Measurements from ENCODE around the gene ZBP1.

ZBP1 gene

DNA sequence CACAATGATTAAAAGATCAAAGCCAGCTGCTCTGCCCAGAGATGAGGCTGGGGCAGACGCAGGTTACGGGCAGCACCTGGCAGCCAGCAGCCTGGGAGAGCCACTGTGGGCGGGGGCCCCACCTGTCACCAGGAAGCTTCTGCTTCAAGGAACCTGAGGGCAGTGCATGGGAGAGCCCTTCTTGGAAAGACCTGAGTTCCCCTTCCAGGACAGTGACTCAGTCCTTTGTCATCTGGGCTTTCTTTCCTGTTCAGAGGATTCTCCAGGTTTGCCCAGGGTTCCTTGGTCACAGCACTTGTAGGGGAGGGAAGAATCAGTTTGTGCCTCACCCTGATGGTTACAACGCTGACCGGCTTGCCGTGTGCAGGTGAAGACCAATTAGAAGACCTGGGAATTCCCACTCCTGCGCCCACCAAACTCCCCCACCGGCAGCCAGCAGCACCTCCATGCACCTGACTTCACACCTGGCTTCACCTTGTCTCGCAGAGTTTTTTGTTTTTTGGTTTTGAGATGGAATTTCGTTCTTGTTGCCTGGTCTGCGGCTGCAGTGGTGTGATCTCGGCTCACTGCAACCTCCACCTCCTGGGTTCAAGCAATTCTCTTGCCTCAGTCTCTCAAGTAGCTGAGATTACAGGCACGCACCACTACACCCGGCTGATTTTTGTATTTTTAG is 2.0 kb downstream of the ZBP1 start:
- no peak for DNase-seq (ENCODE audit: low read depth in 3 of 3)

GRCh38 chr20:57617079-57617795 is 3.0 kb downstream of the ZBP1 start:
- no peak for DNase-seq (ENCODE audit: low read depth in 3 of 3)

- no peak for DNase-seq (ENCODE audit: low read depth in 3 of 3)
These were observed 3.9 kb downstream of the ZBP1 start for GRCh38 chr20:57616143-57616951.

GRCh38 chr20:57615445-57615811 is 4.8 kb downstream of the ZBP1 start:
- DNase-seq (ENCODE audit: low read depth in 3 of 3), result no peak

GRCh38 chr20:57614490-57615444 is 5.5 kb downstream of the ZBP1 start:
- no peak for DNase-seq (ENCODE audit: low read depth in 3 of 3)

GRCh38 chr20:57613481-57613921 is 6.7 kb downstream of the ZBP1 start:
- DNase-seq (ENCODE audit: low read depth in 3 of 3), result no peak

DNA sequence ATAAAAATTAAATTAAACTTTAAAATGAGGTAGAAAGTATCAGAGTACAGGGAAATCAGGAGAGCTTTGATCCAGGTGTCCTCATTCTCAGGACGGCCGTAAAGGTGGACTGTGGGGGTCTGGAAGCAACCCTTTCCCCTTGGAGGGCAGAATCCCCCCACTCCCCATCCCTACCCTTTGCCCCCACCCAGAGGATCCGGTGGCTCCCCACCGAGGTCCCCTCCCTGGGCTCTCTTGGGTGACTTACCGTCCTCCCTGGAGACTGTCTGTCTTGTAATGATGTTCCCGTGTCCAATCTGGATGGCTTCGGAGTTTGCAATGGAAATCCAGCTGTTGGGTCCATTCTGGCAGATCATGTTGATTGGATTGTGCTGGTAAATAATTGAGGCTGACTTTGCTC is 7.3 kb downstream of the ZBP1 start:
- DNase-seq (ENCODE audit: low read depth in 3 of 3), result no peak

DNA sequence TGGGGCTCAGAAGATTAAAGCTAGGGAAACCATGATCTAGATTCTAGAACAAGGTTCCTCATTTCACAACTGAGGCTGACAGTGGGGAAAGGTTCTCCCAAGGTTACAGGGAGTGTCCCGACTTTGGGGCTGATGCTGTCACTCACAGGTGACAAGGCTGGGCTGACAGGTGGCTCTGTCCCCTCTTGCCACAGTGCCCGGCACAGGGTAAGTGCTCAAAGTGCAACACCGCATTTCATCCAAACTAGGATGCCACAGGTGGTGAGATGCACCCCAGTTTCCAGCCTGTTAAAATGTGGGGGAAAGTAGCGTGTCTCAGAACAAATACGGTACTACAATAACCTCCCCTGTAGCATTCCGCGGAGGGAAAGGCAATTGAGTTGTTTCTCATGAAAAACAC is 7.8 kb downstream of the ZBP1 start:
- no peak for DNase-seq (ENCODE audit: low read depth in 3 of 3)

GRCh38 chr20:57611586-57612311 is 8.5 kb downstream of the ZBP1 start:
- no peak for DNase-seq (ENCODE audit: low read depth in 3 of 3)

DNA sequence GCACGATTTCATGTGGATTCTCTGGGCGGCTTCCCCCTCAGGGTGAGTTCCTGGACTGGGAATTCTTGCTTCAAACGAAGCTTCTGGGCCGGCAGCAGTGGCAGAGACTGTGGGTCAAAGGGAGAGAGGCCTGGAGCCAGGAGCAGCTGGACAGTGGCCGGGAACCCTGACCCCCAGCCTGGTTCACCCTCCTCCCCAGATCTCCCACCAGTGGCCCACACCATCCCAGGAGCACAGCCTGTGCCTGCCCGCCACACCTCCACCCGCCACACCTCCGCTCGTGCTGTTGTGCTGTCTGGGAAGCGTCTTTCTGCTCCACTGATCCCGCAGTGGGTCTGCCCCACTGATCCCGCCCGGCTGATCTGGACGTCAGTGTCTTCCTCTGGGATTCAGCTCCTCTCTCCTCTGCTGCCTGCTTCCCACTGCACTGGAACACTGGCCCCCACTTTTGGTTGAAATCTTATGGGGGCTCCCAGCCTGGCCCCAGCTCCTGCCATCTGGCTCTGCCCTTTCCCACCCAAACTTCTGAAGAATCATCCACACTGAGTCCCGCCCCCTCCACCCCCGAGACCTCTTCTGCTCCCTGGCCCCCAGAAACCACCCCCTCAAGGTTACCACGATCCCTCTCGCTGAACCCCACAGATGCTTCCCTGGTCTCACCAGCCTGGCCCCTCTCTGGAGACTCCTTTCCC is 9.8 kb downstream of the ZBP1 start:
- DNase-seq (ENCODE audit: low read depth in 3 of 3), result no peak

DNA sequence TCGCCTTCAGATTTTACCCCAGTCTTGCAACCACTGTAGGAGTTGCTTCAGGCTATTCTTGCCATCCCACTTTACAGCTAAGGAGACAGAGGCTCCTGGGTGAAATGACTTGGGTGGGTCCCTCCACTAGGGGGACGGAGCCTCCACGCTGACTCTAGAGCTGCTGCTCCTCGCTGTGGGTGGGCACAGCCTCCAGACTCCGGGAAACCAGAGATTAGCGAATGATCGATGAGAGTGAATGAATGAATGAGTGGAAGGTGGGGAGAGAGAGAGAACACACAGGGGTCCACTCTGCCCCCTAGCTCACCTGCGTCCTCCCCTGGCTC is 10.4 kb downstream of the ZBP1 start:
- DNase-seq (ENCODE audit: low read depth in 3 of 3), result no peak

- DNase-seq (ENCODE audit: low read depth in 3 of 3), result no peak
These were observed 11.0 kb downstream of the ZBP1 start for GRCh38 chr20:57609086-57609841.

DNA sequence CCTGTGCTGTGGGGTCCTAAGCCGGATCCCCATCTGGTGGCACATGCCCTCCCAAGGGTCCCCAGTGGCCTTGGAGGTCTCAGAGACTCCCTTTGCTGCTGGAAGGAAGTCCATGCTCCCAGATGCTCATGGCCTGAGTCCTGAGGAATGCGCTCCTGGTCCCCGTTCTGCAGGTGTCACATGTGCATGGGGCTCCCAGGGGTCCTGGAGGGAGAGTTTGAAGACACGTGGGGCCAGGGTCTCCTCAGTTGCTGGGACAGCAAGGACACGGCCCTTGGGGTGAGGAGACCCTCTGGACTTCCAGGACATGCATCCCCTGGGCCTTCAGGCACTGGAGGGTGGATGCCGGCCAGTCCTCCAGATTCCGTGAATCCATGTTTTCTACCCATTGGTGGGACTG is 11.7 kb downstream of the ZBP1 start:
- no peak for DNase-seq (ENCODE audit: low read depth in 3 of 3)

DNA sequence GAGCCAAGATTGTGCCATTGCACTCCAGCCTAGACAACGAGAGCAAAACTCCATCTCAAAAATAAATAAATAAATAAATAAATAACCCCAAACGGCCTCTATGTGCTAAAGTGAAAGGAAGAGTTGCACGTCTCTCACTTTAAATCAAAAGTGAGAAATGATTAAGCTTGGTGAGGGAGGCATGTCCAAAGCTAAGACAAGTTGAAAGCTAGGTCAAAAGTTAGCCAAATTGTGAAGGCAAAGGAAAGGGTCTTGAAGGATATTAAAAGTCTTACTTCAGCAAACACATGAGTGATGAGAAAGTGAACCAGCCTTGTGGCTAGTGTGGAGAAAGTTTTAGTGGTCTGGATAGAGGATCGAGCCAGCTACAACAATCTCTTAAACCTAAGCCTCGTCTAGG is 14.3 kb downstream of the ZBP1 start:
- DNase-seq (ENCODE audit: low read depth in 3 of 3), result no peak

GRCh38 chr20:57605045-57605444 is 15.2 kb downstream of the ZBP1 start:
- DNase-seq (ENCODE audit: low read depth in 3 of 3), result no peak

GRCh38 chr20:57603120-57603519 is 17.1 kb downstream of the ZBP1 start:
- no peak for DNase-seq (ENCODE audit: low read depth in 3 of 3)

- no peak for DNase-seq (ENCODE audit: low read depth in 3 of 3)
These were observed 18.5 kb downstream of the ZBP1 start for GRCh38 chr20:57601737-57602136.

GRCh38 chr20:57601211-57601570 is 19.0 kb downstream of the ZBP1 start:
- no peak for DNase-seq (ENCODE audit: low read depth in 3 of 3)

DNA sequence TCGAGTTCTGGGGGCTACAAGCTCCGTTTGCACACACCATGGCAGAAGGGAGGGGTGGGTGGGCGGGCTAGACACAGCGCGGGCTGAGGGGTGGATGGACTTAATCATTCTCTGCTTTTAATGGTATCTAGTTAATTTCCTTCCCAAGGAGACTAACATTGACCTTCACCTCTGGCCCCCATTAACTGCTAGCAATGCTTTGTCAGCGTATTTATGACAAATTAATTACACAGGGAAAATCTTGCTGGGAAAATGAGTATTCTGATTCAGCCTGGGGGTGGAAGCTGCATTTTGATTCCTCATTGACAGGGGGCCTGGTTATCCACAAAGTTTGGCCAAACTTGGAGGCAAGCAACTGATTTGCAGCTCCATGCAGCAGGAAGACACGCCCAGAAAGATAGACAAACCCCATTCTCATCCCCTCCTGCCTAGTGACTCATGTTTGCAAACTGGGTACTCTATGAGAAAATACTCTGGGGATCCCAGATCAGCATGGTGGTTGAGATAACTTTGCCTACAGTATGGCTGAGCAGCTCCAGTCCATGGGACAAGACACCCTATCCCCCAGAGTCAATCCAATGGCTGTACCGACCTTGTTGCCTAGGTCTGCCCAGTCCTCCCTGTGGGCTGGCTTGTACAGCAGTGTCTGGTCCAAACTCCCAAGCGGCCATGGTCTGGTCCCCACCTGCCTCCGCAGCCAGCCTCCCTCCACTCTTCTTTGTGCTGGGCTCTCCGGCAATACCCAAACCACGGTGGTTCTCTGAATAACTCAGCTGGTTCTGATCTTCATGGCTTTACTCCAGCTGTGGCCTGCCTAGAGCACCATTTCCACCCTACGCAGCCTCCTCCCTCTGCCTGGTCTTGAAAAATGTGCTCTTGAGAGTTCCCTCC is 19.7 kb downstream of the ZBP1 start:
- no peak for DNase-seq (ENCODE audit: low read depth in 3 of 3)

Data from stimulated activated CD4-positive, alpha-beta T cell treated with anti-CD3 and anti-CD28 coated beads, TNF-alpha, amount 100 ng/mL, for 24 hours (primary cell).